HepG2 (cell line): ENCODE measurements around the gene OLFM4.

Source experiments
- CTCF ChIP-seq: sonication (generic); formaldehyde crosslinking; IDR thresholded peaks from 2 replicates; pipeline ENCODE4 v1.5.0; 2020; ENCODE audit warnings: mild to moderate bottlenecking, missing genetic modification reagents, moderate library complexity
- MXI1 ChIP-seq: IDR thresholded peaks from 3 replicates; pipeline ENCODE4 v1.6.1; 2012; ENCODE audit warnings: low read depth, low read length, inconsistent platforms, borderline replicate concordance
- NFIC ChIP-seq: IDR thresholded peaks from 2 replicates; pipeline ENCODE4 v1.6.1; 2012; ENCODE audit warnings: mild to moderate bottlenecking, low read length, inconsistent platforms

- TF ChIP-seq CTCF (CRISPR knock-in tag) (no peak), NFIC (no peak), MXI1 (no peak)
Observed at GRCh38 chr13:53020764-53021335, 7.8 kb upstream of the OLFM4 start.
